ENCODE measurements around the gene PSMD5. TPM values are rescaled to one million over a fixed set of nuclear protein-coding genes. Genes with fewer than 3 reads are reported as not detected.

Gene PSMD5
- total RNA-seq (2014; rRNA removed; shearing (Covaris generic)) = 21.5 and 27.9 TPM in 2 replicates

- in situ Hi-C loops (cut with HindIII; ENCODE audit: low sequenced_read_pairs) = no loop called here
- peak; percentile 98 for DNase-seq (ENCODE audit: low spot score)
Observed at GRCh38 chr9:120842685-120843485, at the start of gene PSMD5. Gene PSMD5, minus strand, starts transcription at chr9:120842922. Its CDS starts 13 bp downstream, at chr9:120842909.

- no peak for DNase-seq (ENCODE audit: low spot score)
- in situ Hi-C loops (cut with HindIII; ENCODE audit: low sequenced_read_pairs) = no loop called here
Observed at GRCh38 chr9:120891884-120892747, 49.4 kb upstream of the PSMD5 start.

- in situ Hi-C loops (cut with HindIII; ENCODE audit: low sequenced_read_pairs) = no loop called here
Observed at GRCh38 chr9:120891245-120891883, 48.6 kb upstream of the PSMD5 start.

DNA sequence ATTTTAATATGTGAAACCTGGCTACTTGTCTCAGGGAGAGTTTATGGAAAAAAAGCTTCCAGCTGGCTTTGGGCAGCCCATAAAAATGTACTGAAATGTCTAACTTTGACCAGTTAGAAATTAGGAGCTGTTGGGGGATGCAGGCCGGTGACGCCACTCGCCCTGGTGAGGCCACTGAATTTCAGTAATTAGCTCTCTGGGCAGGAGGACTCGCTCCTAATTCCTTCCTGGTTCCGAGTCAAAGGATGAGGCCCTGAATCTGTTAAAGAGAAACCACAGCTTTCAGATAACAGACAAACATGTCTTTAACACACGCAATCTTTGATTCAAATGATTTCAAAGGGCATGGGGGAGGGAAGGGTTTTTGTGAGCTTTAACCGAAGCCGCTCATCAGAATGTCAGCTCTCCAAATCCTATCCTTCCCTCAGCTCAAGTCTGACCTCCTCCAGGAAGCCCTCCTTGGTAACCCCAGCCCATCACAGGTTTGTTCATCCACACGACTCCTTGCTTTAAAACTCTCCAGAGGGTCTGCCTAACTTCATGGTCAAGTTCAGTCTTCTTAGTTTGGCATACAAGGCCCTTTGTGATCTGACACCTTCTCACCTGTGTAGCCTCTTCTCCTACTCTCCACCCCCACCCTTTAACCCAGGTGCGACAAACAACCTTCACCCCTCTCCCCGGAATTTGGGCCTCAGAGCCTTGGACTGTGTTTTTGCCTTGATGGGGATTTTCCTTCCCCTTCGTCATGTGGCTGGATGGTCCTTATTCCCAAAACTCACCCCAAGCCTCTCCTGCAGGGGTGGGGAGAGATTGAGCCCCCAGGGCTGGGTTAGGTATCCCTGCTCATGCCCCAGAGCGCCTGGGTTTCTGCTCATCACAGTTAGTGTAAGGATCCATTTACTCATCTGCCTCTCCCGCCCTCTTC, 47.9 kb upstream of the PSMD5 start:
- in situ Hi-C loops (cut with HindIII; ENCODE audit: low sequenced_read_pairs) = no loop called here
- DNase-seq (ENCODE audit: low spot score) = no peak

More at GRCh38 chr9:120891245-120891883, 48.6 kb upstream of the PSMD5 start:
- no peak for DNase-seq (ENCODE audit: low spot score)

GRCh38 chr9:120889606-120890271, 47.0 kb upstream of the PSMD5 start:
- DNase-seq (ENCODE audit: low spot score) = no peak
- in situ Hi-C loops (cut with HindIII; ENCODE audit: low sequenced_read_pairs) = no loop called here

- no peak for DNase-seq (ENCODE audit: low spot score)
- in situ Hi-C loops (cut with HindIII; ENCODE audit: low sequenced_read_pairs) = no loop called here
Observed at GRCh38 chr9:120888626-120889025, 45.9 kb upstream of the PSMD5 start.

- no peak for DNase-seq (ENCODE audit: low spot score)
- in situ Hi-C loops (cut with HindIII; ENCODE audit: low sequenced_read_pairs) = no loop called here
Observed at GRCh38 chr9:120886490-120886967, 43.8 kb upstream of the PSMD5 start.

- in situ Hi-C loops (cut with HindIII; ENCODE audit: low sequenced_read_pairs) = no loop called here
- DNase-seq (ENCODE audit: low spot score) = no peak
Observed at GRCh38 chr9:120885958-120886357, 43.2 kb upstream of the PSMD5 start.

DNA sequence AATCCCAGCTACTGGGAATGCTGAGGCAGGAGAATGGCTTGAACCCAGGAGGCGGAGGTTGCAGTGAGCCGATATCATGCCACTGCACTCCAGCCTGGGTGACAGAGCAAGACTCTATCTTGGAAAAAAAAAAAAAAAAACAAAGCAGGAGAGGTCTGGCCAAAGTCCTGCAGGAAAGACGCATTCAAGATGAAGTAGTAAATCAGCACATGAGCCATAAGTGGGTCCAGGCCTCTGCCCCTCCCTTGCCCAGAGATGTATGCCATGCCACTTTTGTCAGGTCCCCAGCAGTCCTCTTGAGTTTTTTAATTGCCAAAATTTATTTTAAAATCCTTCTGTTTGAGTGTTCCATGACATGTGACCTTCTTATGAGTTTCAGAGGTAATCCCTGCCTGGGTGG, 42.7 kb upstream of the PSMD5 start:
- in situ Hi-C loops (cut with HindIII; ENCODE audit: low sequenced_read_pairs) = no loop called here

GRCh38 chr9:120883608-120883996, 40.9 kb upstream of the PSMD5 start:
- in situ Hi-C loops (cut with HindIII; ENCODE audit: low sequenced_read_pairs) = no loop called here
- DNase-seq (ENCODE audit: low spot score) = no peak

More for the DNA sequence above, 42.7 kb upstream of the PSMD5 start:
- DNase-seq (ENCODE audit: low spot score) = no peak

- in situ Hi-C loops (cut with HindIII; ENCODE audit: low sequenced_read_pairs) = no loop called here
- DNase-seq (ENCODE audit: low spot score) = no peak
Observed at GRCh38 chr9:120882935-120883607, 40.3 kb upstream of the PSMD5 start.

DNA sequence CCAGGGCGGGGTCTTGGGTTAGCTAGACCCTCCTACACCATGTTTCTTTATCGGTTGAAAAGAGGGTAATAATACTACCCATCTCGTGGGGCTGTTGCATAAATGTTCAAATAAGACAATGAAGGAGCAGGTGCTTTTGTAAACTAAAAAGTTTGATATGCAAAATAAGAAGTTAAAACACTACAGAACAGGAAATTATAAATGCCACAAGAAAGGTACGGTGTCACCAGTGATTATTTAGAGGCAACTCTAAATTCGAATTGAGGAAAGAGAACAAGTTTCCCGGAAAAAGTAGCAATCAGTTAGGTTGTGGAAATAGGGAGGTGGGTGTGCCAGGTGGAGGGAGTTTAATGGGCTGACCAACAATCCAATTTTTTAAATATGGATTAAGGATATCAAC, 36.7 kb upstream of the PSMD5 start:
- no peak for DNase-seq (ENCODE audit: low spot score)
- in situ Hi-C loops (cut with HindIII; ENCODE audit: low sequenced_read_pairs) = no loop called here

DNA sequence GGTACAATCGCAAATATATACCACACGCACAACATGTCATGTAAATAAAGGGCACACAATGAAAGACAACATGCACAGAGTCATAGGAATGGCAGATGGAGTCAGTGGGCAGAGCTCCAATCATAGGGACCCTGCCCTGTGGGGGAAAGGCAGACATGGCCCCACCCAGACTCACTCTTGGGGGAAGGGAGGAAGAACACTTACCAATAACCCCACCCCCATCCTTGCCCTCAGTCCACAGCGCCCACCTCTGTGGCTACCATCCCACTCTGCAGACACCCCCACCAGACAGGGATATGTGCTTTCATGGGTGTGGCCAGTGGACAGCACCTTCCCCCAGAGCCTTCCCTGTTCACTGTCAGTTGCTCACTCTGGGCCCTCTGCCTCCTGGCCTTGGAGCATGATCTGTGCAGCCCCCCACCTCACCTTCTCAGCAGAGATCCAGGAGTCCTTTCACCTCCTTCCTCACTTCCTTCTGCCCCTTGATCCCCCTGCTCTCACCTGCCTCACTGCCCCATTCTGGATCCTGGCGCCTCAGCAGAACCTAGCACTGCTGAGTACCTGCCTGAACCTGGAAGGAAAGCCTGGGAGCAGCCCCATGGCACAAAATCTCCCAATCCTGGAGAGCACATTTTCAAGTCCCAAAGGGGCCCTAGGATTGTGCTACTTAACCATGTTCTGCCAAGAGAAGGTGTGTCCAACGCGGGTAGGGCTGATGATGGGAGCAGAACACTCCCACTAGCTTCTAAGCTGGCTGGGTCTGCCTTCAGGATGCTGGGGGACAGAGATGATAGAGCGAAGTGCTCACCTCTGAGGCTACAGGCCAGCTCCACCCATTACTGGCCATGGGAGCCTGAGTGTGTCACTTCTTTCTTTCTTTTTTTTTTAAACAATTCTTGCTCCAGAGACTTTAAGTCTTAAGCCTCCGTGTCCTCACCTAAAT, 35.7 kb upstream of the PSMD5 start:
- peak; percentile 13 for DNase-seq (ENCODE audit: low spot score)
- in situ Hi-C loops (cut with HindIII; ENCODE audit: low sequenced_read_pairs) = no loop called here

- DNase-seq (ENCODE audit: low spot score) = peak; percentile 66
- in situ Hi-C loops (cut with HindIII; ENCODE audit: low sequenced_read_pairs) = no loop called here
Observed at GRCh38 chr9:120877276-120878034, 34.7 kb upstream of the PSMD5 start.

DNA sequence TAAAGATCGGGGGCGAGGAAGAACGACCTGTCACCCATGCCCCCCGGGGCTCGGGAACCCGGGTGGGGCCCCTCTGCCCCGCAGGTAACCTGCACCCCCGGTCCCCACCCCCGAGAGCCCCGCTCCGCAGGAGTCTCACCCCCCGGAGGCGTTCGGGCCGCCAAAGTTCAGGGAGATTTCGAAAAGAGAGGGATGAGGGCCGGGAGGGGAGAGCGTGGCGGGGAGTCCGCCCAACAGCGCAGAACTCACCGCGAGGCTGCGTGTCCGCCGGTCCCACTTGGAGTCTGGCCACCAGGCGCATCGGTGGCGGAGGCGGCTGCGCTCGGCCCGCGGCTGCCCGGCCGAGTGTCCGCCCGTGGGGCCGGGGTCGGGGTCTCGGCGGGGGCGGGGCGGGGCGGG, 34.1 kb upstream of the PSMD5 start, which contains the start of gene PHF19:
Gene PHF19 (minus strand): TSS at position 347 of the 399 bp plus-strand sequence. CDS start 2,447 bp downstream, outside the sequence.
- in situ Hi-C loops (cut with HindIII; ENCODE audit: low sequenced_read_pairs) = no loop called here
- no peak for DNase-seq (ENCODE audit: low spot score)
